SK-N-SH treated with all-trans-retinoic acid at 6 μM for 48 hours (cell line): ENCODE measurements around the gene TMPRSS5.

Source experiments
- ARNTL ChIP-seq: fragments of 450-650 bp; formaldehyde crosslinking; IDR thresholded peaks from 2 replicates; pipeline ENCODE4 v1.5.0; 2020; ENCODE audit warnings: low read depth, mild to moderate bottlenecking, moderate library complexity, borderline replicate concordance
- SNAI2 ChIP-seq: fragments of 250-450 bp; sonication (Bioruptor Pico); IDR thresholded peaks from 2 replicates; pipeline ENCODE4 v1.5.0; 2020; ENCODE audit warnings: mild to moderate bottlenecking, moderate library complexity
- TSHZ2 ChIP-seq: fragments of 250-450 bp; sonication (Bioruptor Pico); IDR thresholded peaks from 2 replicates; pipeline ENCODE4 v1.5.0; 2020; ENCODE audit warnings: mild to moderate bottlenecking, moderate library complexity
- ZC3H10 ChIP-seq: fragments of 250-450 bp; sonication (Bioruptor Pico); IDR thresholded peaks from 2 replicates; pipeline ENCODE4 v1.5.1; 2021; ENCODE audit warnings: mild to moderate bottlenecking, moderate library complexity
- ZNF8 ChIP-seq: fragments of 450-650 bp; formaldehyde crosslinking; IDR thresholded peaks from 2 replicates; pipeline ENCODE4 v1.5.0; 2020; ENCODE audit warnings: mild to moderate bottlenecking, moderate library complexity

TMPRSS5 gene

GRCh38 chr11:113637636-113638035, 68.5 kb downstream of the TMPRSS5 start (continued):
- no peak for TF ChIP-seq TSHZ2
- no peak for TF ChIP-seq ZC3H10 (CRISPR knock-in tag)
- no peak for TF ChIP-seq ARNTL (CRISPR knock-in tag)
- no peak for TF ChIP-seq ZNF8
- no peak for TF ChIP-seq SNAI2 (CRISPR knock-in tag)
